K562 (cell line): ENCODE measurements around the gene BPI. TPM values are rescaled to one million over a fixed set of nuclear protein-coding genes. Genes with fewer than 3 reads are reported as not detected.
"Not testable (repeated sequence)": the region's sequence is repeated elsewhere in the genome, so short reads cannot be mapped to it uniquely, and the experiment has no call there.

Source experiments
- ATAC-seq: fragments of 200-7000 bp; cut with Tn5 transposase; 3 replicates; pipeline ENCODE4 v1.9.1; 2020; ENCODE audit warnings: moderate library complexity
- BruUV-seq: library from RNA; stranded (reverse); fragments of 400-500 nt; replicated peaks from 2 replicates; lab custom pipeline; 2021; lab: Mats Ljungman, UMichigan
- CTCF ChIA-PET: fragments of 300-600 bp; formaldehyde crosslinking; extraction: SDS; loops from one replicate; lab custom pipeline; 2021; ENCODE audit warnings: low intra/inter-chr PET ratio; lab: Yijun Ruan, JAX
- POLR2A ChIA-PET: fragments of 300-600, 350-650 bp; sonication (Branson Sonifier 250); formaldehyde crosslinking; extraction: SDS; loops from one replicate; lab custom pipeline; 2021; ENCODE audit warnings: antibody characterized with exemption, inconsistent platforms; lab: Yijun Ruan, JAX
- DNase-seq, 4 experiments: peaks; one replicate each; pipeline versions ENCODE4 v3.0.0 to v3.0.0-alpha.2; 2011 to 2018; ENCODE audit warnings: low spot score in 3 of 4, mixed read lengths in 3 of 4; ENCODE audit errors: extremely low read depth in 1 of 4
- FAIRE-seq: peaks from 2 replicates; lab custom pipeline; 2011; peaks lifted over from hg19 to GRCh38; lab: Jason Lieb, UNC
- H2AFZ ChIP-seq: 2 replicates; pipeline ENCODE4 v1.6.0; 2011; ENCODE audit warnings: low read depth, low read length, control low read depth, inconsistent platforms
- H3K27ac ChIP-seq: fragments of 200-600 bp; 3 replicates; pipeline ENCODE4 v1.8.0; 2011; ENCODE audit warnings: low read depth, mild to moderate bottlenecking, control low read depth, inconsistent platforms, low read length, moderate library complexity, mixed read lengths; ENCODE audit errors: extremely low read depth
- H3K27me3 ChIP-seq, 2 experiments: fragments of 300-600 bp in 1 of 2; 2 replicates in 1 of 2; 3 replicates in 1 of 2; pipeline versions ENCODE4 v1.6.0 to v1.8.0; 2011; ENCODE audit warnings: inconsistent platforms in 2 of 2, low read length in 2 of 2, mild to moderate bottlenecking in 1 of 2, mixed read lengths in 1 of 2, moderate library complexity in 1 of 2; ENCODE audit not compliant: control insufficient read depth in 2 of 2, insufficient read depth in 2 of 2
- H3K36me3 ChIP-seq: fragments of 300-600 bp; 3 replicates; pipeline ENCODE4 v1.8.0; 2011; ENCODE audit warnings: mild to moderate bottlenecking, low read length, inconsistent platforms; ENCODE audit not compliant: control insufficient read depth, insufficient read depth
- H3K4me1 ChIP-seq, 2 experiments: fragments of 200-600 bp in 1 of 2; replicated peaks in 1 of 2; 2 replicates in 1 of 2; 3 replicates in 1 of 2; pipeline versions ENCODE4 v1.5.1 to v1.8.0; 2011; ENCODE audit warnings: inconsistent platforms in 2 of 2, low read length in 2 of 2, mild to moderate bottlenecking in 1 of 2, mixed read lengths in 1 of 2, moderate library complexity in 1 of 2; ENCODE audit not compliant: control insufficient read depth in 2 of 2, insufficient read depth in 2 of 2
- H3K4me2 ChIP-seq: 2 replicates; pipeline ENCODE4 v1.6.1; 2011; ENCODE audit warnings: low read length, control low read depth, inconsistent platforms, mixed read lengths; ENCODE audit not compliant: insufficient read depth
- H3K4me3 ChIP-seq: fragments of 200-600 bp; sonication (generic), shearing (Covaris generic); 2 replicates; pipeline ENCODE4 v1.5.1; 2016; ENCODE audit warnings: control low read depth, inconsistent platforms
- H3K79me2 ChIP-seq: fragments of 200-600 bp; 3 replicates; pipeline ENCODE4 v1.8.0; 2011; ENCODE audit warnings: low read length, inconsistent platforms; ENCODE audit not compliant: control insufficient read depth, insufficient read depth
- H3K9ac ChIP-seq, 2 experiments: 2 replicates each; pipeline versions ENCODE4 v1.6.0 to v1.6.1; 2011; ENCODE audit warnings: low read depth in 2 of 2, low read length in 2 of 2, control low read depth in 1 of 2, inconsistent platforms in 1 of 2, mild to moderate bottlenecking in 1 of 2, mixed read lengths in 1 of 2; ENCODE audit not compliant: insufficient read depth in 1 of 2
- H3K9me1 ChIP-seq: one replicate; pipeline ENCODE4 v1.6.0; 2011; ENCODE audit warnings: inconsistent platforms, mild to moderate bottlenecking, low read length, moderate library complexity; ENCODE audit not compliant: control insufficient read depth, insufficient read depth
- H3K9me3 ChIP-seq: replicated peaks from 2 replicates; pipeline ENCODE4 v1.5.1; 2011; ENCODE audit warnings: low read depth, low read length, inconsistent platforms; ENCODE audit not compliant: control insufficient read depth, insufficient read depth
- H4K20me1 ChIP-seq: replicated peaks from 2 replicates; pipeline ENCODE4 v1.6.1; 2011; ENCODE audit warnings: low read length, inconsistent platforms, mixed read lengths; ENCODE audit not compliant: control insufficient read depth, insufficient read depth
- L3MBTL2 ChIP-seq: fragments of 450-650 bp; IDR thresholded peaks from 2 replicates; pipeline ENCODE4 v1.6.1; 2016; ENCODE audit warnings: mild to moderate bottlenecking, moderate library complexity
- NFIC ChIP-seq: fragments of 450-650 bp; IDR thresholded peaks from 2 replicates; pipeline ENCODE4 v1.6.1; 2017; ENCODE audit warnings: mild to moderate bottlenecking, inconsistent platforms
- NFIX ChIP-seq: fragments of 250-450 bp; sonication (Bioruptor Pico); IDR thresholded peaks from 2 replicates; pipeline ENCODE4 v1.4.0; 2020; ENCODE audit warnings: low read depth, mild to moderate bottlenecking, moderate library complexity
- NRF1 ChIP-seq, 2 experiments: fragments of 450-650 bp; IDR thresholded peaks in 1 of 2; conservative IDR thresholded peaks in 1 of 2; 2 replicates each; pipeline ENCODE4 v1.6.1; 2014; ENCODE audit warnings: mild to moderate bottlenecking in 2 of 2
- SPI1 ChIP-seq: IDR thresholded peaks from 2 replicates; pipeline ENCODE4 v1.6.1; 2011; ENCODE audit warnings: low read depth, low read length, control low read depth, borderline replicate concordance
- SRSF7 ChIP-seq: fragments of 200-400 bp; formaldehyde crosslinking; optimal IDR thresholded peaks from 2 replicates; pipeline ENCODE3; 2017; ENCODE audit warnings: mild to moderate bottlenecking, low read depth, low read length
- ZNF140 ChIP-seq: fragments of 250-450 bp; sonication (Bioruptor Pico); IDR thresholded peaks from 2 replicates; pipeline ENCODE4 v1.8.0; 2021; ENCODE audit warnings: moderate library complexity, mild to moderate bottlenecking, inconsistent platforms
- WGBS: fragments of 100-300 bp; shearing (Covaris generic); methylation state at CpG from one replicate; pipeline ENCODE4 v1.1.6; 2016; ENCODE audit warnings: low coverage, mixed read lengths; ENCODE audit not compliant: insufficient coverage; ENCODE audit errors: missing lambda C conversion rate; 5-methylcytosine and 5-hydroxymethylcytosine counted together
- in situ Hi-C: fragments of 300-500 bp; cut with MboI; formaldehyde crosslinking; loops from 4 replicates; pipeline ENCODE4 v1.15.0; 2018; ENCODE audit warnings: inconsistent platforms, mixed read lengths
- intact Hi-C: fragments of 100-400 bp; cut with micrococcal nuclease; formaldehyde crosslinking; loops from 2 replicates; pipeline ENCODE4 v1.14.2; 2022
- polyA plus RNA-seq, 8 experiments: library from polyadenylated mRNA; depleted of rRNA in 4 of 8; stranded (reverse) in 5 of 8; unstranded in 3 of 8; fragments of >200 nt; fragmentation: Nextera tagmentation in 2 of 8; fragmentation: Illumina TruSeq in 1 of 8; extraction: Ambion mirVana in 2 of 8; extraction: Trizol in 1 of 8; gene quantifications; 2 replicates each; pipeline versions ENCODE4 v1.2.1 to v1.2.3, GENCODE V29; 2011 to 2014; ENCODE audit warnings: inconsistent platforms in 1 of 8, missing spikeins in 1 of 8
- total RNA-seq, 7 experiments: library from RNA; depleted of rRNA in 6 of 7; stranded (reverse); fragments of >200 nt in 6 of 7; fragmentation: Illumina TruSeq in 2 of 7; extraction: Trizol in 2 of 7; gene quantifications; 2 replicates each; pipeline versions ENCODE4 v1.2.1 to v1.2.3, GENCODE V29; 2011 to 2021; ENCODE audit warnings: low replicate concordance in 1 of 7

The BPI gene
- total and polyA plus RNA-seq, 9 of the 15 experiments (the other 6 are each of a cell fraction or from before 2014, with no cell fraction given) = not detected

GRCh38 chr20:38283236-38283635, 20.7 kb upstream of the BPI start:
- TF ChIP-seq SPI1 (no peak), SRSF7 (no peak), NFIC (peak; percentile 80), ZNF140 (CRISPR knock-in tag) (no peak), NFIX (CRISPR knock-in tag) (peak; percentile 40; the same call in 1 of the 2 replicates), L3MBTL2 (no peak), NRF1 (conservative IDR thresholded peaks at IDR 0.05 in 1 of 2, IDR thresholded peaks at IDR 0.05 in 1 of 2) (no peak)
- Histone ChIP-seq H3K9ac (no peak overlapping the region), H4K20me1 (no peaks in the 10 kb centered on the region), H3K36me3 (no peaks in the 10 kb centered on the region), H3K9me1 (no peaks in the 10 kb centered on the region), H3K4me3 (no peak overlapping the region), H2AFZ (no peak overlapping the region), H3K27me3 (peaks cover 17 to 40% of the 10 kb centered on the region in 2 experiments; a peak in 4 of 5 replicates), H3K4me1 (no peaks in the 10 kb centered on the region; a peak in 1 of 5 replicates), H3K27ac (no peak overlapping the region), H3K79me2 (no peaks in the 10 kb centered on the region), H3K9me3 (no peaks in the 10 kb centered on the region), H3K4me2 (no peak overlapping the region)
- in situ Hi-C loops = no loop called here
- 0% methylated on average over 2 of the region's 2 CpGs for WGBS
- DNase-seq = no peak
- ATAC-seq = no peak
- POLR2A ChIA-PET = no interaction called here
- BruUV-seq = no TSS peak
- FAIRE-seq = no peak
- CTCF ChIA-PET = no interaction called here
- intact Hi-C loops = no loop called here

- FAIRE-seq, DNase-seq, H2AFZ ChIP-seq, H3K9me1 ChIP-seq, ATAC-seq, BruUV-seq, intact Hi-C loops, H3K9me3 ChIP-seq, H4K20me1 ChIP-seq, H3K36me3 ChIP-seq, H3K4me2 ChIP-seq, H3K27ac ChIP-seq, CTCF ChIA-PET, H3K4me3 ChIP-seq, H3K9ac ChIP-seq, in situ Hi-C loops, H3K79me2 ChIP-seq, H3K4me1 ChIP-seq: not testable (repeated sequence)
- POLR2A ChIA-PET = interaction anchor here (0.6 kb wide), 1 partner anchor 309 kb away, joined by 3 read pairs; no protein-coding TSS in a partner anchor
- peaks cover 17 to 36% of the 10 kb centered on the region in 2 experiments; a peak in 4 of 5 replicates for H3K27me3 ChIP-seq
- WGBS = 0% methylated on average over 7 of the region's 7 CpGs
Observed at GRCh38 chr20:38284066-38284650, 19.8 kb upstream of the BPI start.
